Liver (tissue), 9 donors: ENCODE measurements around the gene TBRG4. TPM values are rescaled to one million over a fixed set of nuclear protein-coding genes. Genes with fewer than 3 reads are reported as not detected.

Source experiments
- DNase-seq: peaks from one replicate; pipeline ENCODE4 v3.0.0-alpha.2; 2017; ENCODE audit warnings: low spot score
- H3K27ac ChIP-seq, 2 donors: one replicate each; pipeline ENCODE4 v1.7.0; 2013; ENCODE audit warnings: inconsistent platforms in 2 of 2, low read length in 2 of 2, control low read depth in 1 of 2, low read depth in 1 of 2, mild to moderate bottlenecking in 1 of 2
- H3K27me3 ChIP-seq, 4 donors: one replicate each; pipeline versions ENCODE4 v1.6.1 to v1.7.0; 2013; ENCODE audit warnings: low read length in 3 of 4, inconsistent platforms in 1 of 4, mild to moderate bottlenecking in 1 of 4, moderate library complexity in 1 of 4; ENCODE audit not compliant: control insufficient read depth in 4 of 4, insufficient read depth in 4 of 4
- H3K36me3 ChIP-seq, 4 donors: one replicate each; pipeline versions ENCODE4 v1.6.1 to v1.7.0; 2013; ENCODE audit warnings: low read length in 3 of 4, mild to moderate bottlenecking in 3 of 4, low read depth in 1 of 4, moderate library complexity in 1 of 4; ENCODE audit not compliant: control insufficient read depth in 4 of 4, insufficient read depth in 3 of 4
- H3K4me1 ChIP-seq, 4 donors: one replicate each; pipeline versions ENCODE4 v1.6.1 to v1.7.0; 2013; ENCODE audit warnings: low read length in 3 of 4, mild to moderate bottlenecking in 3 of 4, moderate library complexity in 1 of 4; ENCODE audit not compliant: control insufficient read depth in 4 of 4, insufficient read depth in 4 of 4
- H3K4me3 ChIP-seq, 3 donors: one replicate each; pipeline versions ENCODE4 v1.6.1 to v1.7.0; 2013; ENCODE audit warnings: low read length in 3 of 3, control low read depth in 1 of 3, low read depth in 1 of 3, mild to moderate bottlenecking in 1 of 3
- H3K9ac ChIP-seq, 2 donors: one replicate each; pipeline ENCODE4 v1.7.0; 2013; ENCODE audit warnings: low read length in 2 of 2, mild to moderate bottlenecking in 2 of 2, moderate library complexity in 2 of 2, control low read depth in 1 of 2, low read depth in 1 of 2
- H3K9me3 ChIP-seq, 4 donors: one replicate each; pipeline versions ENCODE4 v1.6.1 to v1.7.0; 2013; ENCODE audit warnings: low read length in 3 of 4; ENCODE audit not compliant: control insufficient read depth in 4 of 4
- ATF3 ChIP-seq: IDR thresholded peaks from 2 replicates; pipeline ENCODE4 v1.6.1; 2016; ENCODE audit warnings: antibody characterized with exemption
- CTCF ChIP-seq: fragments of 150-350 bp; IDR thresholded peaks from 2 replicates; pipeline ENCODE4 v1.5.1; 2017; ENCODE audit warnings: improper control_type of control experiment, low read depth, low read length; ENCODE audit not compliant: missing input control
- EGR1 ChIP-seq, 2 donors: IDR thresholded peaks; 2 replicates each; pipeline ENCODE4 v1.6.1; 2016 to 2018; ENCODE audit warnings: antibody characterized with exemption in 2 of 2, low read depth in 2 of 2
- FOXA1 ChIP-seq: IDR thresholded peaks from 2 replicates; pipeline ENCODE4 v1.6.1; 2016; ENCODE audit warnings: antibody characterized with exemption
- FOXA2 ChIP-seq: IDR thresholded peaks from 2 replicates; pipeline ENCODE4 v1.6.1; 2016; ENCODE audit warnings: antibody characterized with exemption
- GABPA ChIP-seq, 2 donors: IDR thresholded peaks in 1 of 2; conservative IDR thresholded peaks in 1 of 2; 2 replicates each; pipeline ENCODE4 v1.6.1; 2016; ENCODE audit warnings: antibody characterized with exemption in 2 of 2, mild to moderate bottlenecking in 1 of 2, moderate library complexity in 1 of 2
- HNF4A ChIP-seq, 2 donors: conservative IDR thresholded peaks; 2 replicates each; pipeline ENCODE4 v1.6.1; 2016; ENCODE audit warnings: antibody characterized with exemption in 2 of 2, mild to moderate bottlenecking in 2 of 2
- JUND ChIP-seq, 2 donors: IDR thresholded peaks; 2 replicates each; pipeline ENCODE4 v1.6.1; 2016; ENCODE audit warnings: antibody characterized with exemption in 2 of 2
- MAX ChIP-seq: IDR thresholded peaks from 2 replicates; pipeline ENCODE4 v1.6.1; 2016; ENCODE audit warnings: antibody characterized with exemption
- RAD21 ChIP-seq, 2 donors: IDR thresholded peaks; 2 replicates each; pipeline ENCODE4 v1.6.1; 2016; ENCODE audit warnings: antibody characterized with exemption in 2 of 2, mild to moderate bottlenecking in 2 of 2
- REST ChIP-seq: IDR thresholded peaks from 2 replicates; pipeline ENCODE4 v1.6.1; 2016; ENCODE audit warnings: antibody characterized with exemption, mild to moderate bottlenecking
- RXRA ChIP-seq, 2 donors: IDR thresholded peaks; 2 replicates each; pipeline ENCODE4 v1.6.1; 2017 to 2018; ENCODE audit warnings: antibody characterized with exemption in 2 of 2, mild to moderate bottlenecking in 1 of 2
- SP1 ChIP-seq: IDR thresholded peaks from 2 replicates; pipeline ENCODE4 v1.6.1; 2018; ENCODE audit warnings: antibody characterized with exemption, mild to moderate bottlenecking
- YY1 ChIP-seq: IDR thresholded peaks from 2 replicates; pipeline ENCODE4 v1.6.1; 2016; ENCODE audit warnings: antibody characterized with exemption, mild to moderate bottlenecking
- ZBTB33 ChIP-seq: IDR thresholded peaks from 2 replicates; pipeline ENCODE4 v1.6.1; 2016; ENCODE audit warnings: antibody characterized with exemption
- WGBS: extraction: QIAGEN DNeasy Blood & Tissue Kit; methylation state at CpG from one replicate; pipeline ENCODE4 v1.1.7; 2013; 5-methylcytosine and 5-hydroxymethylcytosine counted together
- polyA plus RNA-seq, 2 donors: library from polyadenylated mRNA; stranded (reverse) in 1 of 2; unstranded in 1 of 2; fragments of 200-250 nt in 1 of 2; fragments of >200 nt in 1 of 2; fragmentation: Nextera tagmentation in 1 of 2; extraction: Ambion mirVana in 1 of 2; gene quantifications; one replicate each; pipeline versions ENCODE4 v1.2.1 to v1.2.3, GENCODE V29; 2013 to 2015
- total RNA-seq, 2 donors: library from RNA; depleted of rRNA; stranded (reverse); fragments of >200 nt; gene quantifications; one replicate each; pipeline ENCODE4 v1.2.3, GENCODE V29; 2014
- donor health status: healthy.
- donor health status: healthy.
- donor health status: healthy.
- donor health status: healthy.
- donor health status: healthy.

The TBRG4 gene
- total and polyA plus RNA-seq, 4 donors: 30.3 to 47.6 (median 38.2) TPM

GRCh38 chr7:45148653-45148973 is 37.1 kb upstream of the TBRG4 start:
- no peak overlapping the region for H3K9ac ChIP-seq
- TF ChIP-seq FOXA1 (no peak), GABPA (IDR thresholded peaks at IDR 0.05 in 1 of 2, conservative IDR thresholded peaks at IDR 0.05 in 1 of 2) (no peak), ATF3 (no peak), RAD21 (IDR thresholded peaks at IDR 0.05) (no peak), EGR1 (IDR thresholded peaks at IDR 0.05; ENCODE audit: low read depth in 2 of 2) (no peak), JUND (IDR thresholded peaks at IDR 0.05) (no peak), RXRA (IDR thresholded peaks at IDR 0.05) (no peak), YY1 (no peak), ZBTB33 (no peak), MAX (no peak), HNF4A (conservative IDR thresholded peaks at IDR 0.05) (no peak), REST (no peak), CTCF (no peak), FOXA2 (no peak), SP1 (no peak)
- no peak overlapping the region for H3K27ac ChIP-seq
- H3K4me1 ChIP-seq: no peaks in the 10 kb centered on the region
- WGBS: 88% methylated on average over 10 of the region's 10 CpGs
- no peak for DNase-seq
- H3K36me3 ChIP-seq: no peaks in the 10 kb centered on the region
- H3K9me3 ChIP-seq: no peaks in the 10 kb centered on the region
- peaks cover 0 to 3% (median 1%) of the 10 kb centered on the region in 4 donors for H3K27me3 ChIP-seq
- H3K4me3 ChIP-seq: no peak overlapping the region
